Left kidney (tissue), 2 donors: ENCODE measurements around the gene MOGAT2. TPM values are rescaled to one million over a fixed set of nuclear protein-coding genes. Genes with fewer than 3 reads are reported as not detected.
A peak's percentile ranks its signal among the peaks of the same experiment; 100 is the strongest.
"Not testable (repeated sequence)": the region's sequence is repeated elsewhere in the genome, so short reads cannot be mapped to it uniquely, and the experiment has no call there.

Source experiments
- DNase-seq: peaks from one replicate; pipeline ENCODE4 v3.0.0-alpha.2; 2013
- polyA plus RNA-seq: library from polyadenylated mRNA; unstranded; fragments of 120-200 nt; gene quantifications from one replicate; pipeline ENCODE4 v1.2.1, GENCODE V29; 2013; ENCODE audit not compliant: insufficient read length

MOGAT2 gene
- polyA plus RNA-seq, 1 donor: 1.1 TPM

- not testable (repeated sequence) for DNase-seq
Measured at GRCh38 chr11:75754933-75755332, 37.3 kb downstream of the MOGAT2 start.

- DNase-seq: no peak
Measured at GRCh38 chr11:75757651-75758050, 40.0 kb downstream of the MOGAT2 start.

- no peak for DNase-seq
Measured at GRCh38 chr11:75759832-75760231, 42.2 kb downstream of the MOGAT2 start.

- no peak for DNase-seq
Measured at GRCh38 chr11:75760243-75760642, 42.6 kb downstream of the MOGAT2 start.

- DNase-seq: no peak
Measured at GRCh38 chr11:75760710-75761493, 43.3 kb downstream of the MOGAT2 start.

GRCh38 chr11:75762158-75762557, 44.5 kb downstream of the MOGAT2 start:
- no peak for DNase-seq

- no peak for DNase-seq
Measured at GRCh38 chr11:75762885-75763284, 45.2 kb downstream of the MOGAT2 start.

- DNase-seq: no peak
Measured at GRCh38 chr11:75763846-75764245, 46.2 kb downstream of the MOGAT2 start.

GRCh38 chr11:75765116-75765515, 47.5 kb downstream of the MOGAT2 start:
- DNase-seq: no peak

- no peak for DNase-seq
Measured at GRCh38 chr11:75766443-75767227, 49.0 kb downstream of the MOGAT2 start.

- no peak for DNase-seq
Measured at GRCh38 chr11:75767228-75767572, 49.6 kb downstream of the MOGAT2 start.

GRCh38 chr11:75767793-75768111, 50.1 kb downstream of the MOGAT2 start:
- no peak for DNase-seq

GRCh38 chr11:75768112-75768908, 50.7 kb downstream of the MOGAT2 start, which contains the start of gene DGAT2:
Gene DGAT2 (plus strand): TSS chr11:75768778. CDS start chr11:75768992, 214 bp downstream.
- peak; percentile 82 for DNase-seq

- DNase-seq: no peak
Measured at GRCh38 chr11:75768909-75769771, 51.5 kb downstream of the MOGAT2 start.

GRCh38 chr11:75770102-75770501, 52.5 kb downstream of the MOGAT2 start:
- no peak for DNase-seq

GRCh38 chr11:75771646-75772410, 54.2 kb downstream of the MOGAT2 start:
- no peak for DNase-seq

GRCh38 chr11:75773595-75774353, 56.1 kb downstream of the MOGAT2 start:
- DNase-seq: no peak

GRCh38 chr11:75775056-75775455, 57.4 kb downstream of the MOGAT2 start:
- DNase-seq: no peak

GRCh38 chr11:75776546-75776945, 58.9 kb downstream of the MOGAT2 start:
- DNase-seq: no peak

- no peak for DNase-seq
Measured at GRCh38 chr11:75777461-75778110, 59.9 kb downstream of the MOGAT2 start.
